Measurements from ENCODE around the gene AUTS2.

DNA sequence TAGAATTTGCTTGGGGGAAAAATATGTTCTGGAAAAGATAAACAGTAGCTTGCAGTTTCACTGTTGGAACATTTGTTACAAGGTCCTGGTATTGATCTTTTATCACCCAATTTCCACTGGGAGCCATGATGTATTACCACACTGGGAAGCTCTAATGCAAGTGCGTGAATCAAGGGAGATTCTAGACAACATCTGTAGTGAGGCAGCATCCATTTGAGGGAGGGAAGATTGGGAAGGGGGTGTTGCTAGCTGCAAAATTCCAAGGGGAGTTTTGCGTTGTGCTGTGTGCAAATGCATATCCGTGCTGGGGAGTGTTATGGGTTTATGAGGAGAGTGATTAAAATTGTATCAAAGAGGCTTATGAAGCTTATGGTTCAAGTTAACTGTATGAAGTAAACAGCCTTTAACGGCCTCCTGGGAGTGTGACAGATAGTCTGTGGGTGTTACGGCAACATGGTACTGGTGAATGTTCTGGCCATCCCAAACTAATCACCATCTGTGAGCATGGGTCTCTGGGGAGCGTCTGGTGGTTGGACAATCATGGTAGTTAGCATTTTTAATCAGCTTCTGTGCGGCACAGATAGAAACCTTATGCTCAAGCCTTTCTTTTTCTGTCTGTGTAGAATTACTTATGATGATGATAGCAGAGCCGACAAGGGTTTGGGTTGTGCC is 931.8 kb downstream of the AUTS2 start:
- no peak for TF ChIP-seq POLR2A (IDR thresholded peaks at IDR 0.05; ENCODE audit: low read depth, low read length)
- no peak for TF ChIP-seq POLR2AphosphoS5 (IDR thresholded peaks at IDR 0.05; ENCODE audit: low read depth, low read length)
